Erythroblast (primary cell): ENCODE data around the gene P2RX6.

Source experiments
- GATA1 ChIP-seq: IDR thresholded peaks from 2 replicates; pipeline ENCODE4 v1.6.1; 2011; ENCODE audit warnings: low read depth, mild to moderate bottlenecking, control low read depth, low read length, moderate library complexity
- POLR2A ChIP-seq: IDR thresholded peaks from 2 replicates; pipeline ENCODE4 v1.6.1; 2011; ENCODE audit warnings: mild to moderate bottlenecking, low read length

- TF ChIP-seq POLR2A (no peak), GATA1 (no peak)
These were observed 32.8 kb downstream of the P2RX6 start for GRCh38 chr22:21047730-21048129.
